ENCODE data around the gene COX7A2. TPM values are rescaled to one million over a fixed set of nuclear protein-coding genes. Genes with fewer than 3 reads are reported as not detected.

COX7A2 gene
- total and polyA plus RNA-seq, 2 donors (not counting 1 experiment from before 2014, with no cell fraction given): 83.8 to 160 TPM

DNA sequence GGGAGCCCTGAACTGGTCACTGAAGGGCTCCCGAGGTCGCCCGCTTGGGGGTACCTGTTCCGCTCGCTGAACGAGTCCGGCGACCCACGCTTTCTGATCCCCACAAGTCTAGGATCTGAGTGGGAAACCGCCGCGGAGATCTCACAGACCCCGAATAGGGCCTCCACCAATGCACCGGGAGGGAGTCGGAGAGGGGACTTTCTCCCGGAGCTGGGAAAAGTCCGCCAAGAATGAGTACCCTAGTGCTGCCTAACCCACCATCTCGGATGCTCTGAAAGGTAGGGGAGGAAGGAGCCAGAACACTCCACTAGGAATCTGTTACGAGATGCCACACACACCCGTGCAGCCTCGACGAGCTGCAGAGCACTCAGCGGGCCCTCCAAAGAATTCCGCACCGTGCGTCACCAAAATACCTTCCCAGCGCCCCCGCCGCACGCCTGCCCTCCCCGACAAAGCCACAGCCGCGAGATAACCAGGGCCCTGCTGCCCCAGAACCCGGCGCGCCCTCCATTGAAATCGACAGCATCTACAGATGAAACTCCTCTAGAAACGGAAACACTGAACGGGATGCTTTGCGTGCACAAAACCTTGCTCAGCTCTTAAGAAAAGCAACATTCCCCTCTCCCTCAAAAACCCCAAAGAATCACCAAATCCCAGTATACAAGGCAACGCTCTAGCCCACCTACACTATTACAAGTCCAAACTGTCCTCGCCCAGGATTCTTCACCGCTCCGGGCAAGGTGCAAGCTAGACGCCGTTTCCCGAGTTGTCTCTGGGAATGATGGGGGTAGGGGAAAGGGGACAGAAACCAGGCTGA lies 38.4 kb downstream of the COX7A2 start:
- ChIA-PET POLR2A (no interaction called here), CTCF (interaction anchor here (0.8 to 10.7 kb wide), 4 partner anchors 1236 to 1531 kb away, joined by 3 to 388 read pairs (median 42); no protein-coding TSS in a partner anchor)
- H3K27ac Mint-ChIP-seq: peak overlapping the region; percentile 32
- H4K20me1 ChIP-seq (ENCODE audit: control insufficient read depth, insufficient read depth, low read length, poor library complexity, severe bottlenecking): no peaks in the 10 kb centered on the region
- no peaks in the 10 kb centered on the region for H3K9me3 Mint-ChIP-seq (ENCODE audit: insufficient read depth)
- H3K79me2 ChIP-seq (ENCODE audit: control insufficient read depth, insufficient read depth, low read length): no peaks in the 10 kb centered on the region
- H3K36me3 ChIP-seq (replicated peaks in 1 of 2; ENCODE audit: control extremely low read depth in 1 of 2, control insufficient read depth in 1 of 2, extremely low read depth in 1 of 2, insufficient read depth in 2 of 2, low read length in 1 of 2): no peaks in the 10 kb centered on the region
- DNase-seq (peak; percentile 54), ATAC-seq (ENCODE audit: low read depth) (no peak)
- intact Hi-C loops (cut with micrococcal nuclease): no loop called here
- TF ChIP-seq, protein P1, sequence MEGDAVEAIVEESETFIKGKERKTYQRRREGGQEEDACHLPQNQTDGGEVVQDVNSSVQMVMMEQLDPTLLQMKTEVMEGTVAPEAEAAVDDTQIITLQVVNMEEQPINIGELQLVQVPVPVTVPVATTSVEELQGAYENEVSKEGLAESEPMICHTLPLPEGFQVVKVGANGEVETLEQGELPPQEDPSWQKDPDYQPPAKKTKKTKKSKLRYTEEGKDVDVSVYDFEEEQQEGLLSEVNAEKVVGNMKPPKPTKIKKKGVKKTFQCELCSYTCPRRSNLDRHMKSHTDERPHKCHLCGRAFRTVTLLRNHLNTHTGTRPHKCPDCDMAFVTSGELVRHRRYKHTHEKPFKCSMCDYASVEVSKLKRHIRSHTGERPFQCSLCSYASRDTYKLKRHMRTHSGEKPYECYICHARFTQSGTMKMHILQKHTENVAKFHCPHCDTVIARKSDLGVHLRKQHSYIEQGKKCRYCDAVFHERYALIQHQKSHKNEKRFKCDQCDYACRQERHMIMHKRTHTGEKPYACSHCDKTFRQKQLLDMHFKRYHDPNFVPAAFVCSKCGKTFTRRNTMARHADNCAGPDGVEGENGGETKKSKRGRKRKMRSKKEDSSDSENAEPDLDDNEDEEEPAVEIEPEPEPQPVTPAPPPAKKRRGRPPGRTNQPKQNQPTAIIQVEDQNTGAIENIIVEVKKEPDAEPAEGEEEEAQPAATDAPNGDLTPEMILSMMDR (IDR thresholded peaks at IDR 0.05): no peak
- TF ChIP-seq EZH2 (IDR thresholded peaks at IDR 0.05; ENCODE audit: borderline replicate concordance, insufficient read depth, low read depth, low read length, poor library complexity, severe bottlenecking): no peak
- peak overlapping the region; percentile 64 for H2AFZ ChIP-seq (ENCODE audit: insufficient read depth, low read depth, low read length, poor library complexity, severe bottlenecking)
- H3K27me3 Mint-ChIP-seq: peaks cover 81% of the 10 kb centered on the region
- no peak overlapping the region for H3K27ac ChIP-seq (ENCODE audit: low read length in 2 of 2)
- peak overlapping the region; percentile 43 for H3K9ac ChIP-seq (ENCODE audit: low read length)
- H3K4me3 Mint-ChIP-seq: peak overlapping the region; percentile 74
- H3K27me3 ChIP-seq (replicated peaks in 1 of 4; ENCODE audit: control extremely low read depth in 1 of 4, control insufficient read depth in 3 of 4, insufficient read depth in 4 of 4, low read length in 3 of 4): peaks cover 0 to 81% (median 56%) of the 10 kb centered on the region in 4 experiments
- H3K4me1 ChIP-seq (ENCODE audit: control insufficient read depth in 2 of 2, insufficient read depth in 2 of 2, low read length in 2 of 2): peaks cover 57 to 62% of the 10 kb centered on the region in 2 donors
- H3K4me3 ChIP-seq (ENCODE audit: control extremely low read depth in 1 of 5, extremely low read depth in 1 of 5, insufficient read depth in 1 of 5, low read depth in 2 of 5, low read length in 4 of 5): peak overlapping the region in 3 of 5 experiments; percentile 20 to 34 (median 32)
- H3K4me1 Mint-ChIP-seq: peaks cover 62% of the 10 kb centered on the region
- H3K9me3 ChIP-seq (ENCODE audit: control extremely low read depth in 1 of 3, control insufficient read depth in 2 of 3, insufficient read depth in 1 of 3, low read length in 2 of 3): peaks cover 0 to 38% (median 0%) of the 10 kb centered on the region in 3 donors
- peak overlapping the region; percentile 64 for H3K4me2 ChIP-seq (replicated peaks; ENCODE audit: low read depth, low read length, poor library complexity, severe bottlenecking)
- 11% methylated on average over 38 of the region's 47 CpGs for WGBS (ENCODE audit: insufficient coverage)

Measured in B cell (primary cell).